Ecto neural progenitor cell (in vitro differentiated cells): ENCODE results near the gene GALNT18.

ENCODE experiments used
- DNase-seq: peaks from one replicate; pipeline ENCODE4 v3.0.0-alpha.2; 2018; ENCODE audit warnings: low spot score

GALNT18 gene

DNA sequence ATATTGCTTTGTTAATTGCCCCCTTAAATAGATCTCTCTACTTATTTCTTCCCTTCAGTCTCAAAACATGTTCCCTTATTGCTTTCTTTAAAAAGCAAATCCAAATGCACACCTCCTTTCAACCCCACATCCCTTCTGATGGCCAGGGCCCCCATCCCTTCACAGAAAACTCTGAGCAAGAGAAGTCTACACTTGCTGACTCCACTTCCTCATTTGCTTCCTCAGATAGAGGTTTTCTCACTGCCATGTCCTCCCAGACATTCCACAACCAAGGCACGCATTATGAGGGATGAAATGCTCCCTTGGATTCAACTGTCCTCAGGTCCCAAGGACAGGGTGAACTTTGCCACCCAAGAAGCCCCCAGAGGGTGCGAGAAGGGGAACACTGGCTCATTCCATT lies 311.9 kb downstream of the GALNT18 start:
- no peak for DNase-seq

GRCh38 chr11:11308249-11308648 lies 313.6 kb downstream of the GALNT18 start:
- no peak for DNase-seq

DNA sequence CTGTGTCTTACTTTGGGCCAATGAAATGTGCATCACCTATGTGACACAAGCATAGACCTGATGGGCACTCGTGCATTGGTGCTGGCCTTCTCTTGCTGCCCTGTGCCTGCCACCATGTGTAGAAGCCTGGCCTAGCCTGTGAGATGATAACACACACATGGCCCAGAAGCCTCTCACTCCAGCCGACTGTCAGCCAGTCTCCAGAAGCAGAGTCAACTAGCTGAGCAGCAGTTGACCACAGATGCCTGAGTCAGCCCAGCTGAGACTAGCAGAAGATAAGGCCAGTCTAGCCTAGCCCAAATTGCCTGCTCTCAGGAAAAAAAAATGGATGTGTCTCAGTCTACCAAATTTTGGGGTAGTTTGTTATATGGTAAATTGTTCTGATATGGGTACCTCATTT lies 314.9 kb downstream of the GALNT18 start:
- no peak for DNase-seq

DNA sequence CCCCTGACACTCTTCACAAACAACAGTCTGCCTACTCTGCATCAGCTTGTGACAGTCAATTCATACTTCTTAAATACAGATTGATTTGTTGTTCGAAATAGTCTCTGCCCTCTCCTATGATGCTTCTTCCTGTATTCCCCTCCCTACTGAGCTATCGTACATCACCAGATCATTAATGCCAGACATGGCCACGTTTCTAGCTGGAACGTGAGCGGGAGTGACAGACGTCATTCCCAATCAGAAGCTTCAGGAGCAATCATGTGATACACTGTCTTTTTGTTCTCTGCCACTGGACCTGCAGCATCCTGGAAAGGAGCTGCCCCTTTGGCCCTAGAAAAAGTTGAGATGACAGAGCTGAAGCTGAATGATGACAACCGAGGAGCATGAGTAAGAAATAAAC lies 317.3 kb downstream of the GALNT18 start:
- no peak for DNase-seq

- DNase-seq, result no peak
These were observed 319.2 kb downstream of the GALNT18 start for GRCh38 chr11:11302565-11302964.

- no peak for DNase-seq
These were observed 320.6 kb downstream of the GALNT18 start for GRCh38 chr11:11301212-11301611.

DNA sequence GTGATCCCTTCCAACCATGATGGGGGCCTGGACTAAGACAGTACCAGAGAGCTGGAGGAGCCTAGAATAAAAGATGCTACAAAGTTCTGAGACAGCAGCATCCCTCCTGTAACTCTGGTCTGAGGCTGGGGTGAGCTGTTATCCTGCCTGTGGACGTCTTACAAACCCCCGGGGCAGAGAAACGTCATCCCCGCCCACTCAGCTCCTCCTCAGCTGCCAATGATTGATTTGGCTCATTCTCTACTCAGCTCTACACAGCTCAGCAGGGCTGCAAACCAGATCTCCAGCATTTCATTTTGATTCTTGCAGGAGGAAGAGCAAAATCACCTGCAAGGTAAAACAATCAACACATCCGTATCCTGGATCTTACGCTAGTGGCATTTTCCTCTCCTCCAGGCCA lies 324.2 kb downstream of the GALNT18 start:
- no peak for DNase-seq

- no peak for DNase-seq
These were observed 325.4 kb downstream of the GALNT18 start for GRCh38 chr11:11296434-11296833.

DNA sequence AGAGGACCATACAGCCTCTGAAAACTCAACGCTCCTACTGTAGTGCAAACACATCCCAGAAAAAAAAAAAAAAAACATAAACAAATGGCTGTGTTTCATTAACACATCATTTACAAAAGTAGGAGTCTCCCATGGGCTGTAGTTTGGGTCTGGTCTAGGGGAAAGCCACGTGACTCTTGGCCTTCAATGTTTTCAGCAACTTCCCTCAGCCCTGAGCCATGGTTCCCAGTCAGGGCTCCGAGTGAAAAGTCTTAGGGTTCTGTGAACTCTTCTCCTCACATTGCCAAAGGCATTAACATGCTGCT lies 327.3 kb downstream of the GALNT18 start:
- no peak for DNase-seq

- DNase-seq, result no peak
These were observed 327.8 kb downstream of the GALNT18 start for GRCh38 chr11:11293798-11294550.

DNA sequence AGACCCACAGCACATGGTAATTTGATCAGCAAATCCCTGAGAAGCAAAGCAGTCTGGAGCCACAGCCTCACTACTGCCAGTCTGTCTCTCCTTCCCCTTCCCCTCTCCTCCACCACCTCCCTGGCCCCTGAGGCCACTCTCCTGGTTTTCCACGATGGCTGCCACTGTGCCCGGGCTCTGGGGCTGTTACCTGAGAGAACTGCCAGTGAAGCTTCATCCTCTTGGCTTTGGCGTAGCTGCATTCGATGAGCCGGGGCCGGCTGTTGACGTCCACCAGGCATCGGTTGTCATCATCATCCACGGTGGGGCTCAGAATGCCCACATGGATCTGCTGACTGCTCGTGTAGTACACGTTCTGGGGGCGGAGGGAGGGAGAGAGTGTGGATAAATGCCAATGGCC lies 329.0 kb downstream of the GALNT18 start:
- no peak for DNase-seq

GRCh38 chr11:11291041-11292015 lies 330.5 kb downstream of the GALNT18 start:
- DNase-seq, result no peak

DNA sequence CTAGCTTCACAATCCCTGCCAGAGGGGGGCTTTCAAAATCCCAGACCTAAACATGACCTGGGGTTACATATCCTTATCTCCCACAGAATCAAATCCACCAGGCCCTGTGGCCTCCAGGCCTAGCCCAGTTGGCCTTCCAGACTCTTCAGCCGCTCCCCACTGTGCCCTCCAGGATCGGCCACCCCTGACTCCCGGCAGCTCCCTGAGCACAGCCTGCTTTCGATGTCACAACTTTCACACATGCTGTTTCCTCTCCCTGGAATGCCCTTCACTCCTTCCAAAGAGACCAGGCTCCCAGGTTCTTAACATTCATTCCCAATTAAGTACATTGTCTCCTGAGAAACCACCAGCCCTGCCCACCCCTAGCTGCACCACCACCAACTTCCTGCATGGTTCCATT lies 331.5 kb downstream of the GALNT18 start:
- no peak for DNase-seq

DNA sequence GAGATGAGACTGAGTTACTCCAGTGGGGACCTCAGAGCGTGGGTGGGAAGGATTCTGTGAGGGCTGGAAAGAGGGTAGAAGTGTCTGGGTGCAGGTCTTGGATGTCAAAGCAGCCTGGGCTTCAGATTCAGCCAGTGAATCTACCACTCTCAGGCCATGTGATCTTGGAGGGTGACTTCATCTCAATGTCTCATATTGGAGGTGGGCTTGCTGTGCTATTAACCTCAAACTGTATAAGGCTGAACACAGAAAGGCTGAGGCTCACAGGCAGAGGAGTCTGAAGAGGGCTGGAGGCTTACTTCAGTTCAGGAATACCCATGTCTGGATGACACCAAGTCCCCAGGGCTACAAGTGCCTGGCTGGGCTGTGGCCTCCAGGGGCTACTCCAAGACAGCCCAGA lies 332.1 kb downstream of the GALNT18 start:
- no peak for DNase-seq

- DNase-seq, result no peak
These were observed 332.7 kb downstream of the GALNT18 start for GRCh38 chr11:11288972-11289616.

DNA sequence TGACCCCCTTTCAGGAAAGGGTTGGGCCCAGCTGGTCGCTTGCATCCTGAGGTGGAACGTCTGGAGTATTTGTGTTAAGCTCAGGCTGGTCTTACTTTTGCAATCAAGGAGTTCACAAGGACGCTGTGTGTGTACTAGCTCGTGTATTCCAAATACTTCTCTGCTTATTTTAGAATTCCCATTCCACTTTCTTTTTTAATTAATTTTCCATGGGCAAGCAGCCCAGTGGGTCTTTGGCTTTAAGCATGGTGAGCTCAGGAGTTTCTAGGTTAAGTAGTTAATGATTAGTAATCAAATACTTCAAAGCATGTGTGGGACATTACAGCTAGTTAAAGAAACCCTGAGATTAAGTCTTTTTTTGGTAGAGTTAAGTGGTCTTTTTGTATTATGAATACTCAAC lies 337.3 kb downstream of the GALNT18 start:
- no peak for DNase-seq

DNA sequence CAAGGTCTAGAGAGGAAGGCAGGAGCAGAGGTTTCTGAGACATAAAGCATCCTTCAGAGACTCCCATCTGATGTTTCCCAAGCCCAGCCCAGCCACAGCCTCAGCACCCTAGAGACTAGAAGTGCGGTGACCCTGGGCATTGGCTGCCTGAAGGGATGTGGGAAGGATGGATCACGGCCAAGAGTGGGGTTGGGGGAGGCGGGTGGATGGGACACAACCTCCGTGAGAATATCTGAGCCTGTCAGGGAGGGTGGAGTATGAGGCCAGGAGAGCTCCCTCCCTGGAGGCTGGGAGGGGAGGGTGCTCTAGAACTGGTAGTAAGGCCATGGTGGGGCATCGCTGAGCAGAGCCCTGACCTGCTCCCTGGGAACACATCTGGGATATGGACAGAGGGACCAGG lies 340.2 kb downstream of the GALNT18 start:
- no peak for DNase-seq

GRCh38 chr11:11280826-11281225 lies 341.0 kb downstream of the GALNT18 start:
- no peak for DNase-seq

GRCh38 chr11:11279956-11280689 lies 341.7 kb downstream of the GALNT18 start:
- DNase-seq, result no peak

- no peak for DNase-seq
These were observed 349.6 kb downstream of the GALNT18 start for GRCh38 chr11:11272254-11272653.

GRCh38 chr11:11270236-11270775 lies 351.5 kb downstream of the GALNT18 start:
- DNase-seq, result no peak

DNA sequence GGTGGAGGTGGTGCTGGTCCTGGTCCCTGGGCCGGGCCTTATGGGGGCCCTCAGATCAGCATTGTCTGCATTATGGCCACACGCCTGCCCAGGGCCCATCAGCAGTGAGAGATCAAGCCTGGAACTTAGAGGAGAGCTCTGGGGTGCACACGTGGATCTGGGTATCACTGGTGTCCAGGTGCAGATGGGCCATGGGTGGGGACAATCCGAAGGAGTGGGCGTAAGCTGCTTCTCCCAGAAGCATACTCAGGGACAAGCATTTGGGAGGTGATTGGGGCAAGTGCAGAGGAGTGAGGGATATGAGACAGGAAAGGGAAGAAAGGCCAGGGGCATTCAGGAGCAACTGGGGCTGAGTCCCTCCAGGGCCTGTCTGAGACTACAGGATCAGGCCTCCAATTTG lies 353.1 kb downstream of the GALNT18 start:
- no peak for DNase-seq
